K562 (cell line): ENCODE results near the gene HSP90AA1. TPM values are rescaled to one million over a fixed set of nuclear protein-coding genes. Genes with fewer than 3 reads are reported as not detected.

Experiments
- BACH1 ChIP-seq: fragments of 200-800 bp; sonication (Bioruptor generic); IDR thresholded peaks from 2 replicates; pipeline ENCODE4 v1.6.1; 2016; ENCODE audit warnings: missing genetic modification characterization, missing compliant biosample characterization
- CREBBP ChIP-seq: IDR thresholded peaks from one replicate; pipeline ENCODE4 v1.6.1; 2012; ENCODE audit warnings: low read depth, mild to moderate bottlenecking, control low read depth, inconsistent platforms, low read length
- DDX20 ChIP-seq: fragments of 450-650 bp; IDR thresholded peaks from 2 replicates; pipeline ENCODE4 v1.6.1; 2016; ENCODE audit warnings: missing genetic modification characterization, low read depth, mild to moderate bottlenecking, missing compliant biosample characterization, moderate library complexity
- EHMT2 ChIP-seq: fragments of 450-650 bp; IDR thresholded peaks from 2 replicates; pipeline ENCODE4 v1.6.1; 2018; ENCODE audit warnings: antibody characterized with exemption
- ELF2 ChIP-seq: fragments of 250-450 bp; sonication (Bioruptor Pico); IDR thresholded peaks from 2 replicates; pipeline ENCODE4 v1.5.0; 2021; ENCODE audit warnings: mild to moderate bottlenecking
- ESRRB ChIP-seq: fragments of 250-450 bp; sonication (Bioruptor Pico); IDR thresholded peaks from 2 replicates; pipeline ENCODE4 v1.5.0; 2020; ENCODE audit warnings: mild to moderate bottlenecking, moderate library complexity, borderline replicate concordance
- HNRNPUL1 ChIP-seq: fragments of 200-400 bp; formaldehyde crosslinking; IDR thresholded peaks from 2 replicates; pipeline ENCODE4 v1.6.1; 2017; ENCODE audit warnings: low read length
- ILF3 ChIP-seq: fragments of 450-650 bp; IDR thresholded peaks from 2 replicates; pipeline ENCODE4 v1.6.1; 2018; ENCODE audit warnings: antibody characterized with exemption, mild to moderate bottlenecking, moderate library complexity, borderline replicate concordance
- KDM1A ChIP-seq, 2 experiments: fragments of 450-650 bp; IDR thresholded peaks; 2 replicates each; pipeline ENCODE4 v1.6.1; 2016; ENCODE audit warnings: mild to moderate bottlenecking in 2 of 2
- MIER1 ChIP-seq: fragments of 450-650 bp; IDR thresholded peaks from 2 replicates; pipeline ENCODE4 v1.6.1; 2016; ENCODE audit warnings: antibody characterized with exemption, mild to moderate bottlenecking, low read depth
- MYNN ChIP-seq, 2 experiments: sonication (generic); formaldehyde crosslinking in 1 of 2; IDR thresholded peaks; 2 replicates each; pipeline versions ENCODE4 v1.5.0 to v1.6.1; 2016 to 2020; ENCODE audit warnings: antibody characterized with exemption in 1 of 2, missing genetic modification reagents in 1 of 2
- NFIC ChIP-seq: fragments of 450-650 bp; IDR thresholded peaks from 2 replicates; pipeline ENCODE4 v1.6.1; 2017; ENCODE audit warnings: mild to moderate bottlenecking, inconsistent platforms
- OTX1 ChIP-seq: fragments of 450-650 bp; formaldehyde crosslinking; IDR thresholded peaks from 2 replicates; pipeline ENCODE4 v1.4.0; 2022; ENCODE audit warnings: mild to moderate bottlenecking
- SP1 ChIP-seq: sonication (generic); formaldehyde crosslinking; IDR thresholded peaks from 2 replicates; pipeline ENCODE4 v1.8.1; 2022; ENCODE audit warnings: mild to moderate bottlenecking, missing genetic modification reagents
- TEAD4 ChIP-seq, 2 experiments: sonication (generic) in 1 of 2; formaldehyde crosslinking in 1 of 2; IDR thresholded peaks; 2 replicates each; pipeline versions ENCODE4 v1.6.1 to v1.8.0; 2012 to 2022; ENCODE audit warnings: borderline replicate concordance in 1 of 2, inconsistent platforms in 1 of 2, low read length in 1 of 2, mild to moderate bottlenecking in 1 of 2, missing genetic modification reagents in 1 of 2
- THRA ChIP-seq: fragments of 450-650 bp; IDR thresholded peaks from 2 replicates; pipeline ENCODE4 v1.6.1; 2017; ENCODE audit warnings: mild to moderate bottlenecking, moderate library complexity
- ZNF644 ChIP-seq: fragments of 200-800 bp; sonication (Bioruptor generic); IDR thresholded peaks from 2 replicates; pipeline ENCODE4 v1.6.1; 2016; ENCODE audit warnings: low read depth, missing genetic modification characterization, missing compliant biosample characterization
- ZNF707 ChIP-seq: fragments of 250-450 bp; sonication (Bioruptor Pico); conservative IDR thresholded peaks from 2 replicates; pipeline ENCODE4 v1.8.0; 2022; ENCODE audit warnings: inconsistent platforms, mild to moderate bottlenecking, moderate library complexity
- ZNF778 ChIP-seq: fragments of 450-650 bp; formaldehyde crosslinking; IDR thresholded peaks from 2 replicates; pipeline ENCODE4 v1.4.0; 2020; ENCODE audit warnings: mild to moderate bottlenecking, moderate library complexity
- polyA plus RNA-seq, 8 experiments: library from polyadenylated mRNA; depleted of rRNA in 4 of 8; stranded (reverse) in 5 of 8; unstranded in 3 of 8; fragments of >200 nt; fragmentation: Nextera tagmentation in 2 of 8; fragmentation: Illumina TruSeq in 1 of 8; extraction: Ambion mirVana in 2 of 8; extraction: Trizol in 1 of 8; gene quantifications; 2 replicates each; pipeline versions ENCODE4 v1.2.1 to v1.2.3, GENCODE V29; 2011 to 2014; ENCODE audit warnings: inconsistent platforms in 1 of 8, missing spikeins in 1 of 8
- total RNA-seq, 7 experiments: library from RNA; depleted of rRNA in 6 of 7; stranded (reverse); fragments of >200 nt in 6 of 7; fragmentation: Illumina TruSeq in 2 of 7; extraction: Trizol in 2 of 7; gene quantifications; 2 replicates each; pipeline versions ENCODE4 v1.2.1 to v1.2.3, GENCODE V29; 2011 to 2021; ENCODE audit warnings: low replicate concordance in 1 of 7
- TF ChIP-seq, protein P1 (sequence below): sonication (generic); formaldehyde crosslinking; IDR thresholded peaks from 2 replicates; pipeline ENCODE4 v1.4.0; 2020; ENCODE audit warnings: mild to moderate bottlenecking, missing genetic modification reagents
- TF ChIP-seq, protein P2 (sequence below), 2 experiments: fragments of 450-650 bp in 1 of 2; sonication (generic) in 1 of 2; formaldehyde crosslinking; conservative IDR thresholded peaks; 2 replicates each; pipeline versions ENCODE4 v1.4.0 to v1.8.1; 2020 to 2022; ENCODE audit warnings: mild to moderate bottlenecking in 1 of 2, missing genetic modification reagents in 1 of 2
- TF ChIP-seq, protein P3 (sequence below): sonication (generic); formaldehyde crosslinking; IDR thresholded peaks from 2 replicates; pipeline ENCODE4 v1.8.1; 2022; ENCODE audit warnings: missing genetic modification reagents

HSP90AA1 gene
- total and polyA plus RNA-seq, 9 of the 15 experiments (the other 6 are each of a cell fraction or from before 2014, with no cell fraction given): 377 to 1,731 (median 879) TPM

GRCh38 chr14:102088012-102088792 is 1.4 kb upstream of the HSP90AA1 start (continued):
- TF ChIP-seq, protein P1, sequence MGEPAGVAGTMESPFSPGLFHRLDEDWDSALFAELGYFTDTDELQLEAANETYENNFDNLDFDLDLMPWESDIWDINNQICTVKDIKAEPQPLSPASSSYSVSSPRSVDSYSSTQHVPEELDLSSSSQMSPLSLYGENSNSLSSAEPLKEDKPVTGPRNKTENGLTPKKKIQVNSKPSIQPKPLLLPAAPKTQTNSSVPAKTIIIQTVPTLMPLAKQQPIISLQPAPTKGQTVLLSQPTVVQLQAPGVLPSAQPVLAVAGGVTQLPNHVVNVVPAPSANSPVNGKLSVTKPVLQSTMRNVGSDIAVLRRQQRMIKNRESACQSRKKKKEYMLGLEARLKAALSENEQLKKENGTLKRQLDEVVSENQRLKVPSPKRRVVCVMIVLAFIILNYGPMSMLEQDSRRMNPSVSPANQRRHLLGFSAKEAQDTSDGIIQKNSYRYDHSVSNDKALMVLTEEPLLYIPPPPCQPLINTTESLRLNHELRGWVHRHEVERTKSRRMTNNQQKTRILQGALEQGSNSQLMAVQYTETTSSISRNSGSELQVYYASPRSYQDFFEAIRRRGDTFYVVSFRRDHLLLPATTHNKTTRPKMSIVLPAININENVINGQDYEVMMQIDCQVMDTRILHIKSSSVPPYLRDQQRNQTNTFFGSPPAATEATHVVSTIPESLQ (CRISPR knock-in tag): no peak
- no peak for TF ChIP-seq MYNN (IDR thresholded peaks at IDR 0.05)
- no peak for TF ChIP-seq MYNN (CRISPR knock-in tag; IDR thresholded peaks at IDR 0.05)
- TF ChIP-seq SP1 (CRISPR knock-in tag): no peak
- no peak for TF ChIP-seq EHMT2
- TF ChIP-seq ELF2: no peak
- TF ChIP-seq ZNF707: no peak
- peak; percentile 76; the same call in 1 of the 2 replicates for TF ChIP-seq ZNF644 (tag)
- no peak for TF ChIP-seq CREBBP
- TF ChIP-seq, protein P2, sequence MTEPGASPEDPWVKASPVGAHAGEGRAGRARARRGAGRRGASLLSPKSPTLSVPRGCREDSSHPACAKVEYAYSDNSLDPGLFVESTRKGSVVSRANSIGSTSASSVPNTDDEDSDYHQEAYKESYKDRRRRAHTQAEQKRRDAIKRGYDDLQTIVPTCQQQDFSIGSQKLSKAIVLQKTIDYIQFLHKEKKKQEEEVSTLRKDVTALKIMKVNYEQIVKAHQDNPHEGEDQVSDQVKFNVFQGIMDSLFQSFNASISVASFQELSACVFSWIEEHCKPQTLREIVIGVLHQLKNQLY (CRISPR knock-in tag; conservative IDR thresholded peaks at IDR 0.05): no peak
- TF ChIP-seq TEAD4 (IDR thresholded peaks at IDR 0.05; ENCODE audit: low read length): no peak
- peak; percentile 88; the same call in 1 of the 2 replicates for TF ChIP-seq TEAD4 (CRISPR knock-in tag; IDR thresholded peaks at IDR 0.05; ENCODE audit: borderline replicate concordance)
- no peak for TF ChIP-seq ZNF778 (CRISPR knock-in tag)
- no peak for TF ChIP-seq ILF3
- TF ChIP-seq DDX20 (tag): no peak
- TF ChIP-seq KDM1A (IDR thresholded peaks at IDR 0.05): no peak
- TF ChIP-seq ESRRB (CRISPR knock-in tag): no peak
- no peak for TF ChIP-seq NFIC
- no peak for TF ChIP-seq HNRNPUL1
- TF ChIP-seq, protein P3, sequence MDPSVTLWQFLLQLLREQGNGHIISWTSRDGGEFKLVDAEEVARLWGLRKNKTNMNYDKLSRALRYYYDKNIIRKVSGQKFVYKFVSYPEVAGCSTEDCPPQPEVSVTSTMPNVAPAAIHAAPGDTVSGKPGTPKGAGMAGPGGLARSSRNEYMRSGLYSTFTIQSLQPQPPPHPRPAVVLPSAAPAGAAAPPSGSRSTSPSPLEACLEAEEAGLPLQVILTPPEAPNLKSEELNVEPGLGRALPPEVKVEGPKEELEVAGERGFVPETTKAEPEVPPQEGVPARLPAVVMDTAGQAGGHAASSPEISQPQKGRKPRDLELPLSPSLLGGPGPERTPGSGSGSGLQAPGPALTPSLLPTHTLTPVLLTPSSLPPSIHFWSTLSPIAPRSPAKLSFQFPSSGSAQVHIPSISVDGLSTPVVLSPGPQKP (CRISPR knock-in tag): no peak
- no peak for TF ChIP-seq OTX1 (CRISPR knock-in tag)
- TF ChIP-seq MIER1: no peak
- 0 out of 2 replicates have a peak, but pooled peaks have one; percentile 24 for TF ChIP-seq BACH1
- TF ChIP-seq THRA: no peak
